ENCODE data around the gene PPIL4. TPM values are rescaled to one million over a fixed set of nuclear protein-coding genes. Genes with fewer than 3 reads are reported as not detected.

The PPIL4 gene
- total and polyA plus RNA-seq, 10 of the 15 experiments (the other 5 are each of a cell fraction or from before 2014, with no cell fraction given), result 8.0 to 28.4 (median 24.3) TPM

- TF ChIP-seq CHD2 (IDR thresholded peaks at IDR 0.05; ENCODE audit: borderline replicate concordance, low read depth, low read length) (0 out of 2 replicates have a peak, but pooled peaks have one; percentile 1), ZNF274 (IDR thresholded peaks at IDR 0.05; ENCODE audit: insufficient read depth, insufficient read length) (no peak), USF2 (IDR thresholded peaks at IDR 0.05; ENCODE audit: borderline replicate concordance, low read depth, low read length) (no peak), KAT2A (conservative IDR thresholded peaks at IDR 0.05; ENCODE audit: control insufficient read depth, low read depth, low read length) (no peak), EGR1 (IDR thresholded peaks at IDR 0.05; ENCODE audit: borderline replicate concordance in 1 of 2, low read depth in 2 of 2, low read length in 2 of 2) (no peak), MYC (IDR thresholded peaks at IDR 0.05; ENCODE audit: insufficient read depth, insufficient read length, insufficient replicate concordance, low read length, severe bottlenecking) (no peak), RCOR1 (conservative IDR thresholded peaks at IDR 0.05; ENCODE audit: low read depth, low read length) (no peak), POU2F2 (IDR thresholded peaks at IDR 0.05; ENCODE audit: borderline replicate concordance, low read depth, low read length) (no peak), SMAD1 (IDR thresholded peaks at IDR 0.05; ENCODE audit: low read depth, partially characterized antibody) (no peak), ZZZ3 (IDR thresholded peaks at IDR 0.05; ENCODE audit: control insufficient read depth, insufficient read length, low read depth) (no peak), ATF7 (IDR thresholded peaks at IDR 0.05; ENCODE audit: low read depth) (0 out of 2 replicates have a peak, but pooled peaks have one; percentile 13), ELK1 (IDR thresholded peaks at IDR 0.05; ENCODE audit: low read depth, low read length) (no peak), POLR2AphosphoS5 (IDR thresholded peaks at IDR 0.05; ENCODE audit: low read length) (peak; percentile 61), CHD1 (IDR thresholded peaks at IDR 0.05; ENCODE audit: low read depth, low read length) (0 out of 2 replicates have a peak, but pooled peaks have one; percentile 74), STAT1 (conservative IDR thresholded peaks at IDR 0.05) (0 out of 2 replicates have a peak, but pooled peaks have one; percentile 37), SUZ12 (IDR thresholded peaks at IDR 0.05; ENCODE audit: unreplicated experiment) (no peak), RBBP5 (conservative IDR thresholded peaks at IDR 0.05) (no peak), POLR2A (IDR thresholded peaks at IDR 0.05; ENCODE audit: low read depth, low read length) (no peak), SKIL (IDR thresholded peaks at IDR 0.05; ENCODE audit: low read depth, poor library complexity, severe bottlenecking) (peak; percentile 4), CUX1 (IDR thresholded peaks at IDR 0.05; ENCODE audit: insufficient replicate concordance, low read depth, low read length) (no peak), BCL11A (IDR thresholded peaks at IDR 0.05; ENCODE audit: low read depth, low read length) (0 out of 2 replicates have a peak, but pooled peaks have one; percentile 14)
Observed at GRCh38 chr6:149483334-149483725, 62.5 kb downstream of the PPIL4 start (continued).
